NCI-H2029 (cell line): Measurements from ENCODE around the gene DISC1.

Experiments
- DNase-seq: peaks from one replicate; lab custom pipeline; 2025; lab: John Stamatoyannopoulos, UW

Gene DISC1

GRCh38 chr1:231990388-231990787 is 363.8 kb downstream of the DISC1 start:
- no peak for DNase-seq

GRCh38 chr1:231991231-231991630 is 364.6 kb downstream of the DISC1 start:
- DNase-seq: no peak

GRCh38 chr1:231993968-231994455 is 367.4 kb downstream of the DISC1 start:
- DNase-seq: no peak

GRCh38 chr1:231998791-231999190 is 372.2 kb downstream of the DISC1 start:
- DNase-seq: no peak

- DNase-seq: no peak
Measured at GRCh38 chr1:232005300-232005699, 378.7 kb downstream of the DISC1 start.

GRCh38 chr1:232009741-232010140 is 383.2 kb downstream of the DISC1 start:
- peak; percentile 12 for DNase-seq

- DNase-seq: no peak
Measured at GRCh38 chr1:232011961-232012360, 385.4 kb downstream of the DISC1 start.

- peak; percentile 90 for DNase-seq
Measured at GRCh38 chr1:232012773-232013386, 386.3 kb downstream of the DISC1 start.

- no peak for DNase-seq
Measured at GRCh38 chr1:232014941-232015340, 388.4 kb downstream of the DISC1 start.

- DNase-seq: no peak
Measured at GRCh38 chr1:232016616-232017015, 390.0 kb downstream of the DISC1 start.

GRCh38 chr1:232017057-232017456 is 390.5 kb downstream of the DISC1 start:
- DNase-seq: no peak

- DNase-seq: no peak
Measured at GRCh38 chr1:232017759-232018158, 391.2 kb downstream of the DISC1 start.

- DNase-seq: no peak
Measured at GRCh38 chr1:232018231-232019025, 391.8 kb downstream of the DISC1 start.

- DNase-seq: no peak
Measured at GRCh38 chr1:232019026-232019340, 392.4 kb downstream of the DISC1 start.

GRCh38 chr1:232020352-232020751 is 393.8 kb downstream of the DISC1 start:
- DNase-seq: no peak

- DNase-seq: no peak
Measured at GRCh38 chr1:232029315-232029714, 402.7 kb downstream of the DISC1 start.

- no peak for DNase-seq
Measured at GRCh38 chr1:232031156-232031555, 404.6 kb downstream of the DISC1 start.

GRCh38 chr1:232033285-232033684 is 406.7 kb downstream of the DISC1 start:
- DNase-seq: peak; percentile 41

GRCh38 chr1:232034556-232034955 is 408.0 kb downstream of the DISC1 start:
- no peak for DNase-seq

- no peak for DNase-seq
Measured at GRCh38 chr1:232036181-232036933, 409.8 kb downstream of the DISC1 start.

- DNase-seq: no peak
Measured at GRCh38 chr1:232037774-232038388, 411.3 kb downstream of the DISC1 start.
